NCI-H524 (cell line): ENCODE data around the gene CREG2.
A peak's percentile ranks its signal among the peaks of the same experiment; 100 is the strongest.

Experiments
- DNase-seq, 2 experiments: peaks; one replicate each; lab custom pipeline; 2025; lab: John Stamatoyannopoulos, UW

CREG2 gene

DNA sequence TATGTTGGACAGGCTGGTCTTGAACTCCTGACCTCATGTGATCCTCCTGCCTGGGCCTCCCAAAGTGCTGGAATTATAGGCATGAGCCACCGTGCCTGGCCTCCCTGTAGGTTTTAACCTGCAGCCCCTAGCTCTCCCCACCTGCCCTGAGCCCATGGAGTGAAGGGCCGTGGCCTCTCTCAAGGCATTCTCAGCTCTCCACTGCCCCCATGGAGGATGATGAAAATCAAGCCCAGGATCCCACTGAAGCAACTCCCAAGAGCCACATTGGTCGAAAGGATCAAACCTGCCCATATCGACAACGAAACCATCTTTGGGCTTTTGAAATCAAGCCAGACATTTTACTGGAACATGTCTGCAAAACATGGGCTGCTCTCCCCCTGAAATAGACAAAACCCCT, 22.4 kb upstream of the CREG2 start:
- DNase-seq, result no peak

GRCh38 chr2:101408925-101409324, 21.6 kb upstream of the CREG2 start:
- DNase-seq, result peak; percentile 3 to 46

DNA sequence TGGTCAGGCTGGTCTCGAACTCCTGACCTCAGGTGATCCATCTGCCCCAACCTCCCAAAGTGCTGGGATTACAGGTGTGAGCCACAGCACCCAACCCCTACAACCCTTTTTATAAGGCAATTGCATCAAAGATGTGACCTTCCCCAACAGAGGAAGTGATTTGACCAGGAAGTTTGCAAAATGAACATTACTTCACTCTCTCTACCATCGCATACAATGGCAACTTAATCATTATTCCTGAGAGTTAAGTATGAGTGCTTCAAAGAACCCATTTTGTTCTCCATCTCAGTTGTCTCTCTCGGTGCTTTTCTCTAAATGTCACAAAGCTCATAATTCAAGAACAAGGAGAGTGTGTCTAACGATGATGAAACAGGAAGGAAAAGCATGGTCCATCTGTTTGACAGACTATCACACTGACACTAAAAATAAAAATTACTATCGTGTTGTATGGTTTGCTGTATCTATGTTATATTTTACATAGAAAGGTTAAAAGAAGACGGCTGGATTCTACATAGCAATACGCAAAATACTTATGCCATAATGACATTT, 18.1 kb upstream of the CREG2 start:
- no peak for DNase-seq

DNA sequence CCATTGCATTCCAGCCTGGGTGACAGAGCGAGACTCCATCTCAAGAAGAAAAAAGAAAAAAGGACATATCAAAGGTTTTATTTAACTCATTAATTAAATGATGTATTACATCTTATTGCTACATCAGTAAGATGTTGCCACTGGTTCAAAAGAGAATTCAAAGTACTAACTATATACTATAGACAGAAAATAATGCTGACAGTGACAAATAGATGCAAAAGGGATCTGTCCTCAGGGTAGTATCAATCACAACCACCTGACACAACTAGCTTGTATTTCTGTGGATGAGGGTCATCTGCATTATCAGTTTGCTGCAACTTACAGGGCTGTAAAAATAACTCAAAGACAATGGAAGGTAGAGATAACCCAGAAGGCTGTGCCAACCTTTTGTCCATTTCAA, 16.4 kb upstream of the CREG2 start:
- no peak for DNase-seq

GRCh38 chr2:101402630-101403029, 15.3 kb upstream of the CREG2 start:
- DNase-seq, result no peak

DNA sequence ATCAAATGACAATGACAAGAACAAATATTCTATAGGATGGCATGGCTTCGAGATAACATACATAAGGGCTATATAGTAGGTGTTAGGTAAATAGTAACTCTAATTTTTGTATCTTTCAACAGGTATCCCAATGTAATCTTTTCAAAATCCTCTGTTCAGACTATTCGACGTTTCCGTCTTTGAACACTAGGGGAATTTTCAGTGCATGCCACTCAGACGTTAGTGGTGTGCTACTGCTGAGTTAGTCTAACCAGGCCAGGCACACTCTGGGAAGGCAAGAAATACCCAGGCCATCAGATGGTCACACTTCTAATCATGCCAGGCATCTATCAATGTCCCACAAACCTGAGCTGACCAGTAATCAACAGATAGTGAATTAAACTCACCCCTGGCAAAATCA, 14.6 kb upstream of the CREG2 start:
- DNase-seq, result no peak

DNA sequence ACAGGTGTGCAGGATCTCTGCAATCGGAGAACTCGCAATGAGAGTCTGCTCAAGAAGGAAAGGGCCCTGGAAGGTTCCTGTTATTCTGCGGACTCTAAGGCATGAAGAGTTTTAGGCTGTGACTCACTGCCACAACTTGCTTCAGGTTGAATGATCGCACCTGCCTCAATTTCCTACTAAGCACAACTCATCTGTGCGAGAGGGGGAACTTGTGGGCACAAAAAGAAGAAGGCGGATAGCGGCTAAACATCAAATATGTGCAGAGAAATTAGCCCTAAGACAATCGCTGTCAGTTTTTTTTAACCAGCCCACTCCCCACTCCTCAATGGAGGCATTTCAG, 14.0 kb upstream of the CREG2 start:
- DNase-seq, result no peak

GRCh38 chr2:101400506-101401325, 13.4 kb upstream of the CREG2 start:
- no peak for DNase-seq

GRCh38 chr2:101400048-101400447, 12.7 kb upstream of the CREG2 start:
- no peak for DNase-seq

DNA sequence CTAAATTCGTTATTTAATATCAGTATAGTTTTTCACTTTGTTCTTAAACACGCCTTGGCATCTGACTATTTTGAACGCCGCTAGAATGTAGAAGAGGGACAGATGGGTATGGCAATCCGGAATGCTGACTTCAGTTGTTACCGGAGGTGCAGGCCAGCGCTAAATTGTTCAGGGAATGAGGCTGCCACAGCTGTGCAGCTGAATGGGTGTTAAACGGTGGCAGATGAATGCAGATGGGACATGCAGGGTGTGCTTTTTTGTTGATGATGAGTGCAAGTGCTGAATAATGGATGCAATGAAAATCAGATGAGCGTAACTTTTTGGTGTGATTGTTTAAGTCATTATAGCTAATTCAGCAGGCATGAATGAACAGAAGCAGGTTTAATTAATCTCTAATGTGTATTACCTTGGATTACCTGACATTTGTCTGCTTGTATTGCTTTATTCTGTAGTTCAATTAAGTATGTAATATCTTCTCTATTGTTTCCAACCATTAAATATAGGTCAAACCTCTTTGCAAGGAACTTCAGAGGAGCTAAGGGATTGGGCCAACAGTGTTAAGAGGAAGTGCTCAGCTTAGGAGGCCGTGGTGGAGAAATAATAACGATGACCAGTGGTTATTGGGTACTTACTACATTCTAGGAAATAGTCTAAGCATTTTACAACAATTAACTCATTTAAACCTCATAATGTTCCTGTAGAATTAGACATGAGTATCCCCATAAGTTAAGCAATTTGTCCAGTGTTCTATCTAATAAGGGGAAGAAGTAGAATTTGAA, 11.9 kb upstream of the CREG2 start:
- peak; percentile 42 to 77 for DNase-seq

DNA sequence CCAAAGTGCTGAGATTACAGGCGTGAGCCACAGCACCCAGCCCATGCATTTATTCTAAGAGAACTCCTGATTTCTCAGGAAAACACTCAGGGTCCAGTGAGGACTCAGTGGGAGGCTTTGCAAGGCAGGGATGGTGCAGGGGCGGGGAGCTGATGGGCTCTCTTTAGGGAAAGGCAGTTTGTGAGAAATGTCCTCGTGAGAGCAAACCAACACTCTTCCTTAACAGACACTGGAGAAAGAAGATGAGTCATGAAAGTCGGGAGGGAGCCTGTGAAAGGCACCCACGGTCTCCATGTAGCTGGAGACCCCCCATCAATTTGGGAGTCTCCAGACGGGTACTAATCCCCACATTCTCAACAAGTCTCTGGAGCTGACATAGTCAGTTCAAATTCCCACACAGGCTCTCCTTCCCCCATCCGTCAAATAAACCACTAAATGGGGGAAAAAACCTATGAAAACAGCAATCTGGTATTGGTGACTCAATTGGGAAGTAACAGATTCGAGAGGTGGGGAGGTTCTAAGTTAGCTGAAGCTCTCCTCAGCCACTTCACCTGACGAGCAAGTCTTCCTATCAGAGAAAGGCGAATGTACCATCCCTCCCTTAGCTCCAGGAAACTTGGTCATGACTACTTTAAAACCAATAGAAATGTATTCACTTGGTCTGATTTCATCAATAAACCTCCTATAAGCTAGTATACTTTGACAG, 11.0 kb upstream of the CREG2 start:
- no peak for DNase-seq

DNA sequence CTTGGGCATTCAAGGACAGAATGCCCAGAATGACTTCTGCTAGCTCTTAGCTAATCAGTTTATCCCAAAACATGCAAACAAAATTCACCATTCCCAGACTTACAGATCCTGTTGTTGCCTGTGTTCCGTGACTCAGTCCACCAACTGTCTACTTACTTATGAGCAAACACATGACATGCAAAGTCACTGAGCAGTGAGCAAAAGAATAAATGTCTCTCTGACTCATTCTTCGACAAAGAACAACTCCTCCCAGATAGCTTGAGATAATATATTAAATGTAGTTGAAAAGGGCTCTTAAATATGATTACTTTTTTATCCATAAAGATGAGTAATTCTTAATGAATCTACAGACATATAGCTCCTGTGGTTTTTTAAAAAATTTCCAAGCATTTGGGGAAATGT, 9.0 kb upstream of the CREG2 start:
- DNase-seq, result no peak

- DNase-seq, result no peak
These were observed 8.4 kb upstream of the CREG2 start for GRCh38 chr2:101395545-101396315.

- no peak for DNase-seq
These were observed 929 bp upstream of the CREG2 start for GRCh38 chr2:101388232-101388631.

GRCh38 chr2:101386599-101387150, 628 bp downstream of the CREG2 start:
- DNase-seq, result peak in 1 of 2 experiments; percentile 20

DNA sequence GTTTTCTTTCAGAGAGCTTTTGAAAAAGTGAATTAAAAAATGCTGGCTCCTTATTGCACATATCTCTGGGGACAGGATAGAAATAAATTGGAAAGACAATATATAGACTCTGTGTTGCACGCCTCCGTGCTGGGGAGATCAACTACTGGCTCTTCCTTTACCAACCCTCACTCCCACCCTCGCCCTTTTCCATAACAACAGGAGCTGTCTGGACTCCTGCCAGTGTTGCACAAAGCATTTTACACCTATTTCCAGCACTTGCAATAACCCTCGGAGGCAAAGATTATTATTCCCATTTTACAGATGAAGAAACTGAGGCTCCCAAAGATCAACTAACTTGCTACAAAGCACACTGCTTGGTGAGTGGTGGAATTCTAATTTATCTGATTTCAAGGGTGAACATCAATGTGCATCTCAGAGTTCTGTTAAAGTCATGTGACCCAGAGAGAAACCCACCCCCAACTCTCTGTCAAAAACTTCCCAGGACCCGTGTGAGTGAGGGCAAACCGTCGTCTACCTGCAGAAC, 4.2 kb downstream of the CREG2 start:
- DNase-seq, result no peak

GRCh38 chr2:101382442-101382841, 4.9 kb downstream of the CREG2 start:
- DNase-seq, result no peak

DNA sequence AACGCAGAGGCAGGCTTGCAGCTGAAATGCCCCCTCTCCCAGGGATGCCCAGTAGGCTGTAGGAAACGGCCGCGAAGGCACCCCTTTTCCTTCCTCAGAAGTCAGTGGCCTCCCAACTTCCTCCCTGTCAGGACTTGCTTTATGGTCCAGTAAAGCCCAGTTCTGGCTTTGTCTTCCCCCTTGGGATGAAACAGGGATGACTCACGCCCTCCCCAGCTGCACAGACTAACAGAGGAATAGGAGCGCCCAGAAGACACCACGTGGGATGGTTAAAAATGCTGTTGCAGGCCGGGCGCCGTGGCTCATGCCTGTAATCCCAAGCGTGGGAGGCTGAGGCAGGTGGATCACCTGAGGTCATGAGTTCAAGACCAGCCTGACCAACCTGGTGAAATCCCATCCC, 6.9 kb downstream of the CREG2 start:
- DNase-seq, result no peak

GRCh38 chr2:101379091-101379490, 8.2 kb downstream of the CREG2 start:
- DNase-seq, result no peak

DNA sequence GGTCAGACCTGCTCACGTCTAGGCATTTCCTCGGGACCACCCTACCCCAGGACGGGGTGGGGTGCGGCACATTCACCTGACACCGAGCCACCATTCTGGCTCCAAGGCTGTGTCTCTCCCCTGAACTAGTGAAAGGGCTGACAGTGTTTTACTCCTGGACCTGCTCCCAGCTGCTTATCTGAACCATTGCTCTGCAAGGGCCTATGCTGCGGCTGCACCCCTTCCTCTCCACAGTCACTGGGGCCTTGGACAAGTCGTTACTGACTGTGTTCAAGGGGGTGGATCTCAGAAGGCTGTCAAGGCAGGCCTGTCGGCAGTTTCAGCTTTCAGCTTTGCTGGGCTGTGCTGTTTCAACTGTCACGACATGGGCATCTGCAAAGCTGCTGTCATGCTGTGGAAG, 11.7 kb downstream of the CREG2 start:
- DNase-seq, result no peak
